ENCODE results near the gene ABCA13. TPM values are rescaled to one million over a fixed set of nuclear protein-coding genes. Genes with fewer than 3 reads are reported as not detected.

Gene ABCA13
- polyA plus RNA-seq, 4 donors, result 0.76 to 1.0 (median 0.96) TPM

DNA sequence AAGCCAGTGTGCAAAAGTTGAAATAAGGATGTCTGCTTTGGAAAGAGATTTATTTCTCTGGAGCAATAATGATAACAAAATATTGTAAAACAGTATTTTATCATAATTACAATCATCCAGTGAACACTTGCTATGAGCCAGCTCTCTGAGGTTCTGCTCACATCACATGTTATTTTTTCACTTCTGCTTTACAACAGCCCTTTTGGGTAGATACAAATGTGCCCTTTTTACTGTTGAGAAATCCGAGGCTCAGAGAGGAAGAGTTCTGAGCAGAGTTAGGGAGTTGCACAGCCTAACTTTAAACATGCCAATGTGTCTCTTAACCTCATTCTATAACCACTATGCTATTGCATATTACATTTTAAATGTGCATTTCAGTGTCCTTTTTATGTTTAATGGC, 520.5 kb downstream of the ABCA13 start:
- DNase-seq (ENCODE audit: low read depth in 4 of 4, low spot score in 3 of 4), result no peak

Other genes starting within 250 kb of the ABCA13 start
- under 1 TPM; 0.06 to 0.73 (median 0.15) TPM for gene PKD1L1, start 223.0 kb upstream of the ABCA13 start, polyA plus RNA-seq (ENCODE audit: insufficient read length in 4 of 4)
- 10 to 100 TPM; 17.7 to 24.3 (median 22.4) TPM for gene HUS1, start 191.8 kb upstream of the ABCA13 start, polyA plus RNA-seq (ENCODE audit: insufficient read length in 4 of 4)
- gene SUN3, start 142.4 kb upstream of the ABCA13 start, polyA plus RNA-seq (ENCODE audit: insufficient read length in 4 of 4), result under 1 TPM in 2 of 4 donors, not detected in 2; 0.29 to 0.44 TPM
- gene C7orf57, start 135.9 kb upstream of the ABCA13 start, polyA plus RNA-seq (ENCODE audit: insufficient read length in 4 of 4), result under 1 TPM; 0.58 to 0.90 (median 0.69) TPM
- 10 to 100 TPM in 3 of 4 donors, 1 to 10 TPM in 1; 9.1 to 15.2 (median 12.3) TPM for gene UPP1, start 82.2 kb upstream of the ABCA13 start, polyA plus RNA-seq (ENCODE audit: insufficient read length in 4 of 4)

Data from right renal pelvis (tissue), 4 donors.